Measurements from ENCODE around the gene PRDM15.
A peak's percentile ranks its signal among the peaks of the same experiment; 100 is the strongest.

PRDM15 gene

DNA sequence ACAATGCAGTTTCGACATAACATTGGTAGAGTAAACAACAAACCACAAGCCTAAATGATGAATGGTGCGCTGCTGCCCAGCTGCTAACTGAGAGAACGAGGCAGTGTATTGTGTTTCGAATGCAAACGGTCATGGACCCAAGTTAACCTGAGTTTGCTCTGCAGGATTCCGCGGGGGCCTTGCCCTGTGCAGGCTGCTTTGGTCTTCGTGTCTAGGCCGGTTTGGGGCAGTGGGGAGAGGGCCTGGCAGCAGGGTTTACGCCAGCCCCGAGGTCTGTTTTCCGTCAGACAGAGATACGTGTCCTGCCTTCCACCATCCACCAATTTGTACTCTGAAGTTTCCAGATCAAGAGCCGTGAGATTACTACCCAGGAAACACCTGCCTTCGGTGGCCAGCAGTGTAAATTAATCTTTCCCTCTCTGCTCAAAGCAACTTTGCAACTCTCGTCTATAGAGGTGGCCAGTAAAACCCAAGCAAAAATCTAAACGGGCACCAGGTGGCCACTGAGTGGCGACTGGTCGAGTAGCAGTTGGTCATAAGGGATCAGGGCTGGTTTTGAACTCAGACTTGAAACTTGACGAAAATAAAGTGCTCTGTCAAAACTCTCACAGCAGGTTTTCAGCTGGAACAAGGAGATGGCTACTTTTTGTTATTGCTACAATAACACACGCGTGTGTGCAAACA is 6.3 kb upstream of the PRDM15 start:
- DNase-seq, result no peak

DNA sequence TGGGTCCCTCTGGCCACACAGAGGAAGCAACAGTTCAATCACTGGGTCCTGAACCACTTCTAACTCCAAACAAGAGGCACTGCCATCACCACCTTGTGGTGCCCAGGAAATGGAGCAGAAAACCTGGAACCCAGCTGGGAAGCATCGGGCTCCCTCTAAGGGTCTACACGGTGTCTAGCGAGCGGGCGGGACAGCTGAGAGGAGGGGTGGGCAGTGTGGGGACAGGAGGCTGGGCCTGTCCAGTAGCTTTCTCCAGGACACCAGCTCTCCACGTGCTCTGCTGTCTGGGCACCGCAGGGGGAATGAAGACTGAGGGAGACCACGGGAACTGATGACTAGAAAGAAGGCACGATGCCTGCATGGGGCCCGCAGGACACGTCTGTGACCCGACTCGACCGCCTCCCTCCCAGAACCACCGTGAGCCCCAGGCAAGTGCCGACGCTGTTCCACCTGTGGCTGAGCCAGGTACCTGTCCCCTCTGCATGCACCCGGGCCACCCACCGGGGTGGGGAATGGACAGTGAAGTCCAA is 5.4 kb upstream of the PRDM15 start:
- DNase-seq, result no peak

DNA sequence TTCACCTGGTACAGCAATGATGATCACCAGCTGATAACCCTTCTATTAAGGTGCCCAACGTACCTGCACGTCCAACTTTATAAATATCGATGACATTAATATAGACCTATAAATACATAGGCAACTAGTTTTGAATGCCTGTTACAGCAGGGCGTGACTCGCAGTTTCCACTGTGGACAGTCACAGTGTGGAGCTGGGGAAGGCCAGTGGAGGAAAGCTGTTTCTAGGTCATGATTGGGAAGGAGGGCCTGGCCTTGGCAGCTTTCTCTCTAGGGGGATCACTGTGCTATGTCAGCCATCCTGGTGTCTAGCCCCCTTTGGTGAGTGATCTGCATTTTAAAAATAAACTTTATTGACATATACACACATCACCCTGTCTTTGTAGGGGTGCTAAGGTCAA is 4.4 kb upstream of the PRDM15 start:
- DNase-seq, result no peak

DNA sequence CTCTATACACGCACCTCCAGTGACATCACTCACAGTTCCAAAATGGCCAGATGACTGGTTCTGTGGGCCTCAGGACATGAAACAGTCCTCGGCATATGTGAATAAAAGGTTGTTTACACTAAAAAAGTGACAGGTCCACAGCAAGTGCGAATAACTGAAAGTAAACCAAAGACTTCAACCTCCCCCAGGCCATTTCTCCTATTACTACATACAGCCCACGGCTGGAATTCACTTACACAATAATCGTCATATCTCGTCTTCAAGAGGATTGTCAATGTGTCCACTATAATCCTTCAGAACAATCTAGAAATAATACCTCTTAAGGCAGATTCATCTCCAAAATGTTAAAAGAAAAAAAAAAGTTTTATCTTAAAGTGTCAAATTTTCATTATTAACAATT is 1.9 kb upstream of the PRDM15 start:
- DNase-seq, result no peak

DNA sequence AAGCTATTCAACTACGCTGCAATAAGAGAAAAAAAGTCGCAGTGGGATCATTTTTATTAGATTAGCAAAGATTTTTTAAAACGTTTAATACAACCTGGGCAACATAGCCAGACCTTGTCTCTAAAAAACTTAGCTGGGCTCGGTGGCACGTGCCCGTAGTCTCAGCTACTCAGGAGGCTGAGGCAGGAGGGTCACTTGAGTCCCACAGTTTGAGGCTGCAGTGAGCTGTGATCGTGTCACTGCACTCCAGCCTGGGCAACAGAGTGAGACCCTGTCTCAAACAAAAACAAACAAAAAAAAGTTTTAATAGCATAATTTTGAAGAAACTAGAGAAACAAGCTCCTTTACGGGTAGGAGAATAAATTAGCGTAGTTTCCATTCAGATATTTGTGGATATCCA is 1.0 kb upstream of the PRDM15 start:
- no peak for DNase-seq

DNA sequence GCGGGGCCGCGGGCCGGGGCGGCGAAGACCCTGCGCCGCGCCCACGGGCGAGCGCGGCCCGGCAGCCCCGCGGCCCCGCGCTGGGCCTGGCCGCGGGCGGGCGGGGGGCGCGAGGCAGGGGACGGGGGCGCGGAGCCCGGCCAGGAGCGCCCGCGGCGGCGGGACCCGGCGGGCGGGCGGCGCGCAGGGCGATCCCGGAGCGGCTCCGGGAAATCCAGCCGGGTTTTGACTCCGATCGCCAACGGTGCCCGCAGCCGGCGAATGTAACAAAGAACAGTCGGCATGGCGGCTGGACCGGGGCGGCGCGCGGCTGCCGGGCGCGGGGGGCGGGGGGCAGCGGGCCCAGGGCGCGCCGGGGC is 334 bp downstream of the PRDM15 start:
- peak; percentile 85 for DNase-seq

DNA sequence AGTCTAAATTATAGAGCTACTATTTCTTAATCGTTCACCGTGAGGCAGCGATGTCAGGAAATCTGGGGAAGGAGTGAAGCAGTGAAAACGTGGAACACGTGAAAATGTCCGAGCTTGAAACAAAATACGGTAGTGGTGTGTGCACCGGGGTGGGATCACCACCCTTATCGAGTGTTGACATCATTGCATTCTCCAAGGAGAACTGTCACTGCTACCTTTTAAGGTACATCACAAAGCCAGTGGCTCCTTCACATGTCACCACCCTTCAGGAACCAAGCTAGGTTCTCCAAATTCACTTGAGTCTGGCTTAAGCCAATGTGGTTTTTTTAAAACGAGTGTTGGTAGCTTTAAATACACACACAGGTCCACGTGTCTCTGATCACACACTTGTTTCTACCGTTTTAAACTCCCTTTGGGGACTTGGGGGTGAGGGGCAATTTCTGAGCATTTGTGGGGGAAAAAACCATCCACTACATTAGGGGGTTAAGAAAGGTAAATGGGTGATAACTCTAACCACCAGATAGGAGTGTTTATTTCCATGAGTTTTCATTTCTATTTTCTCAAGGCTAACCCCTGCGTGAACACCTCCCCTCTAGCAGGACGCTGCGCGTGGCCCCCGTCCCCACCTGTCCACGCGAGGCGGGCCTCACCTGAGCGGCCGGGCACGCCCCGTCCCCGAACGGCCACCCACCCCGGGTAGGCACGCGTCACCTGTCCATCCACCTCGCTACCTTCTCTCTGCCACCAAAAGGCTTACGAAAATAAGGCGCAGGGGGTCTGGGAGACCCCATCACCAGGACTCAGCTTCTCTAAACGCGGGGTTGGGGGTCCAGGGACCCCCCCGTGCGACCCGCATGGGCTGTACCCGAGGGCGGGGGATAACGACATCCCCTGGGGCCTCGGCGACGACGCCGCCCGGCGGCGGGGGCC is 978 bp downstream of the PRDM15 start:
- peak; percentile 34 for DNase-seq

DNA sequence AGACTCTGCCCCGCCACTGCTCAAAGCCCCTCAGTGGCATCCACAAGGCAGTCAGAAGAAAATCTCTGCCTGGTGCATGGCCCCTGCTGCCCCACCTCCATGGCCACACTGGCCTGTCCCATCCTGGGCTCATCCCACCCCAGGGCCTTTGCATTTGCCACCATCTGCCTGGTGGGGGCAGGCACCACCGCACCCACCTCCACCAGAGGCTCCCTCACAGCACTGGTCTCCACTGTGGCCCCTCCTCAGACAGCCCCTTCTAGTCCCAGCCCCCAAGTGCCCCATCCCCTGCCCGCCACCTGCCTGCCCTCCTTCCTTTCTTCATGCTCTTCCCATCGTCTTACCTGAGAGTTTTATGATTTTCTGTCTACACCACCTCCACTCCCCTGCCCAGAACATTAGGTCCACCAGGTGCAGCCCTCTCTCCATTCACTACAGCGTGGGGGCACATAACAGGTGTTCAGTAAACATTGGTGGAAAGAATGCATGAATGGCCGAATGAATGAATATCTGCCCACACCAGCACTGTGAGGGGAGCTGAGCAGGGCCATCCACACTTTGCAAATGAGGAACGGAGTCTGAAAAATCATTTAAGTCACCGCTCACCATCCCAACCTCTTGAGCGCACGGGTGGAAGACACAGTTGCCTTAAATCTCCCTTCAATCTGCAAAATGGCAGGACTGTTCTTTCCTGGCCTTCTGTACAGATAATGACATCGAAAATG is 2.1 kb downstream of the PRDM15 start:
- DNase-seq, result no peak

DNA sequence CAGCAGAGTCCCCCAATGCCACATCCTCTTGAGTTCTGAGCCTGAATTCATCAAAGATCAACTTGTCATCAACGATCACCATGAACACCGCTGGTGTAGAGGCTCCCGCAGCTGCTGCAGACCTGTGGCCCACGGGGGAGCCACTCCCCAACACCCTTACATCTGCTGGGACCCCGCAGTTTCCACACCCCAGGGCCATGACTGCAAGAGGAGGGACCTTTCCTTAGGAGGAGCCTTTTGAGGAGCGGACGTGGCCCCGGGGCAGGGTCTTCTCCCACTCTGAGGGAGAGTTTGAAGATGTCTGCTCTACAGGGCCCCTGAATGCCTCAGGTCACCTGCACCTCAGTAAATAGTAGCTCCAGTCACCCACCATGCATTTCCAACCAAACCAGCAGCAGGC is 2.7 kb downstream of the PRDM15 start:
- no peak for DNase-seq

DNA sequence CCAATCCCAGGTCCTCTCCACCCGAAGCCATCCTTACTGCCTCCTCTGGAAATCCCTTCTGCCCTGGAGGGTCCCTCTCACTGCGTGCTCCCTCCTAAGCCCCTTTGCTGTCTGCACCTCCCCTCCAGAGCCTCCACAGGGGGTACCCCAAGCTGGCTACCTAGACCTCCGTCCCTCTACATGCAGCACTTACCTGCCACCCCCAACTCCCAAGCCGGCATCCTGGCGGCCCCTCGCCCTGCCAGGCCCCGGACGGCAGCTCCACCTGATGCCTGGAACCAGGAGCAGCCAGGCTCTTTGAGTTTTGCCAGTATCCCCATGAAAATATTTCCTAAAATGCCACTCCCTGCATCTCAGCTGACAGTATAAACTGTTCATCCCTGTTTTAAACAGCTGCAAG is 4.1 kb downstream of the PRDM15 start:
- no peak for DNase-seq

DNA sequence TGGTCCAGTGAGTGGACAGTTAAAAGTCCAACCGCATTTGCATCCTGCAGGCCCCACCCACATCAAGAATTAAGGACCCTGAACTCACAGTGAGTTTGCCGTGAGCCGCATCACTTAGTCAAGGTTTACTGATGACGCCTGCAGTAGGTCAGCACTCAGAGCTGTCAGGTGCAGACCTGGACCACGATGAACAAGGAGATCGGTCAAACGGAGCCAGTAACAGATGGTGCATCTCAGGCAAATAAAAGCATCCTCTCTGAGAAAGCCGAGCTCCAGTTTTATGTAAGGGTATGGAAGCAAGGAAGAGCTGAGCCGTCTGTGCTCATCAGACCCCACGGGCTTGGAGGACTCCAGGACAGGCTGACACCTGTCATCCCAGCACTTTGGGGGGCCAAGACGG is 4.5 kb downstream of the PRDM15 start:
- DNase-seq, result no peak

DNA sequence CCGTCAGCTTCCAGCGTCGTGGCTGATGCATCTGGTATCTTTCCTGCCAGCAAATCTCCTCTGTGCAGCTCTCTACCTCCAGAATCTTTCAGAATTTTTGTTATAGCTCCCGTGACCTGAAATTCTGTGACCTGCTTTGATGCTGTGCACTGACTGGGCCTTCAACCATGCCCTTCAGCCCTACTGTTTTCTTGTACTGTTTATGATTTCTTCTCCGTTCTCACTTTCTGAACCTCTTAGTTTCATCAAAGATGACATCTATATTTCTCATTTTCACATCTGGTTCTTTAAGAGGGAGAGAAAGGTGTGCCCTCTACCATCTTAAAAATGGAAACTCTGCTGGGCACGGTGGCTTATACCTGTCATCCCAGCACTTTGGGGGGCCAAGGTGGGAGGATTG is 5.7 kb downstream of the PRDM15 start:
- DNase-seq, result no peak

DNA sequence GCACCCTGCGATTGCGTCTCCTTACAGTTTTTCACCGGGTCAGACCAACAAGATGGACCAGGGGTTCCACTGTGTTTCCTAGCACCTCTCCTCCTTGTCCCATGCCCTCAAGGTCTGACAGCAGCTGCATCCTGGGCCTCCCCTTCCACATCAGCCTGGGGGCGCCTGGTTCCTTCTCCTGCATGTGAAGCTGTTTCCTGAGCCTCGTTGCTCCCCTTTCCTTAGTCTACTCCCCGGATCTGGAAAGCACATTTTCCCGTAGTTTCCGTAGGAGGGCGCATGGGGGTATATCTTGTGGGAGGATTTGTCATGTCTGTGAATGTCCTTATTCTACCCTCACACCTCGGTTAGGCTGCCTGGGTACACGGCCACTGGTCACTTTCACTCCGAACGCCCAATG is 6.1 kb downstream of the PRDM15 start:
- DNase-seq, result no peak

DNA sequence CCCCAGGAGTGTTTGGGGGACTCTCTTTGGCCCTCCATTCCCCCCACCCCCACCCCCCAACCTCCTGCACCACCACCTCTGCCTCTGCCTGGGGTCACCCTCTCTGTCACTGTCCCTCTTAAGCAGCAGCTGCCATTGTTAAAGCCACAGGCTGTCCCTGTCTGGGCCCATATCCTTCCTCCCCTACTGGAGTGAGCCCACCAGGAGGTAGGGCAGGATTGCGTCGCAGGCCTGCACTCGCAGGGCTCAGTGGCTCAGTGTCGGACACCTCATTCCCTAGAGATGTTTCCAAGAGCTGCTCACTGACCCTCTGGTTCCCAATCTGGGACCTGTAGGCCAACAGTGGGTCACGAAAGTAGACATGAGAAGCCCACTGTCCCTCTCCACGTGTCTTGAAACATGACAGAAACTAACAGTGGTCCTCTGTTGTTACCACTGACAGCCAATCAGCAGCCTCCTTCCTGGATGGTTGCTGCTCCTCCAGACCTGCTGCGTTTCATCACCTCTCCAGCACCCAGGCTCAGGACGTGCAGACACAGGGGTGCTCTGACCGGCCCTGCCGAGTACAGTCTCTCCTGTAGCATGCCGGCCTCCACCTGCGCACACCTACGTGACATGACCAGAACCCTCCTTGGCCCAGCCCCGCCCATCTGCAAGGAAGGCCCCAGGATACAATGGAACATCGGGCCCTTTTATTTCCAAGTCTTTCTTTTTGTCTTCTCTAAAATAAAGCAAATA is 7.7 kb downstream of the PRDM15 start:
- DNase-seq, result no peak

DNA sequence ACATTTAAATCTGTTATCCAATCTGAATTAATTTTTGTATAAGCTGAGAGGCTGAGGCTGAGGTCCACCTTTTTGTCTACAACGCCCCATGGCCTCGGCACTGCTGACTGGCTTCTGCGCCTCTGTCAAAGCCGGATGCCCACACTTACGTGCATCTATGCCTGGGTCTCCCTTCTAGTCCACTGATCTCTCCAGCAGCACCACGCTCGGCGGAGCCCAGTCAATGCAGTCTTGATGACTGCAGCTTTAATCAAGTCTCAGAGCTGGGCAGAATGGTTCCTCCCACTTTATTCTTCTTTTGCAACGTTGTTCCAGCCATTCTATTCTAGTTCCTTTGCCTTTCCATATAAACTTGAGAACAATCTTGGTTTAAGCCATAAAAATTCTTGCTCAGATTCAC is 9.4 kb downstream of the PRDM15 start:
- no peak for DNase-seq

DNA sequence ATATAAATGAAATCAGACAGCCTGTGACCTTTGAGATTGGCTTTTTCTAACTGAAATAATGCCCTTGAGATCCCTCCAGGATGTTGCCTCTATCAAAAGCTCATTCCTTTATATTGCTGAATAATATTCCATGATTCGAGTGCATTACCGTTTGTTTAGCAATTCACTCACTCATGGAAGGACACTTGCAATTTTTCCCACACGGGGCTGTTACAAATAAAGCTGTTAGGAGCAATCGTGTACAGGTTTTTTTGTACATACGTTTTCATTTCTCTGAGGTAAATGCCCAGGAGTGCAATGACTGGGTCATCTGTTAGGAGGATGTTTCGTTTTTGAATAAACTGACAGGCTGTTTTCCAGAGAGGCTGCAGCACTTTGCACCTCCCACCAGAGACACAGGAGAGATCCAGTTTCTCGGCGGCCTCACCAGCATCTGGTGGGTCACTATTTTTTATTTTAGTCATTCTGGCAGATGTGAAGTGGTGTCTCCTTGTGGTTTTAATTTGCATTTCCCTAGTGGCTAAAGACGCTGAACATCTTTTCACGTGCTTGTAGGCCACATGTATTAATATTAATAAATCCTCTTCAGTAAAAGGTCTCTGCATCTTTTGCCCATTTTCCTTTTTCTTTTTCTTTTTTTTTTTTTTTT is 11.0 kb downstream of the PRDM15 start:
- DNase-seq, result no peak

DNA sequence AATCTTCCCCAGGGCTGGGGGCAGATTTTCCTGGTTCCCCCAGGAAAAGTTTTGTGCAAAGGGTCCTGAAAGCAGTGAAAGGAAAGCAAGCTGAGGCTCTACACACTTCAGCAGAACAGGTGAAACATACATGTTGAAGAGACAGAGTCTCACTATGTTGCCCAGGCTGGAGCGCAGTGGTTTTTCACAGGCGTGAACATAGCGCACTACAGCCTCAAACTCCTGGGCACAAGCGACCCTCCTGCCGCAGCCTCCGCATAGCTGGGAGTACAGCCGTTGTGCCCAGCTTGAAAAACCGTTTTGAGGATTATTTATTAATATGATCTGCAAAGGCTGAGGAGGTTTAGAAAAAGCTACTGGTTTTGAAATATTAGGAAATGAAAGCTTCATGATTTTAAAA is 11.8 kb downstream of the PRDM15 start:
- no peak for DNase-seq

DNA sequence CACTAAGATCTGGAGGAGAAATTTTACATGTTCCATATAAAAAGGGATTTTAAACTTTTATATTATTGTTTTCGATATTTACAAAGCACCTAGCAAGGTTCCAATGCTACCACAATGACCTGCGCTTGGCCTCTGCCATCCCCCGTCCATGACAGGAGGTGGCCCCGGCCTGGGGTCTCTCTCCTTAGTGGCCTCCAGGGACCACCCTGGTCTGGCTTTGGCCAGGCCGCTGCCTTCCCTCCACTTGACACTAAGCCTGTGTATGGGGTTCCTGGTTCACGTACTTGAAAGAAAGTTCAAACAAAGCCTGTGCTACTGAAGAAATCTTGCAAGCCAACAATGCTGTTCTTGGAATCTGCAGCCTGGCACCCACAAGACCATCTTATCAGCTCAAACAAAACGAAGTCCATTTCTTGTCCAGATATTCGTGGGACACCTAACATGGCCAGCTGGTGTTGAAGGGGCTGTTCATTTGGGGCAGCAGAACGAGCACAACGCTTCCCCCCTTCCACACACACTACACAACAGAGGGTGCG is 12.8 kb downstream of the PRDM15 start:
- DNase-seq, result no peak

DNA sequence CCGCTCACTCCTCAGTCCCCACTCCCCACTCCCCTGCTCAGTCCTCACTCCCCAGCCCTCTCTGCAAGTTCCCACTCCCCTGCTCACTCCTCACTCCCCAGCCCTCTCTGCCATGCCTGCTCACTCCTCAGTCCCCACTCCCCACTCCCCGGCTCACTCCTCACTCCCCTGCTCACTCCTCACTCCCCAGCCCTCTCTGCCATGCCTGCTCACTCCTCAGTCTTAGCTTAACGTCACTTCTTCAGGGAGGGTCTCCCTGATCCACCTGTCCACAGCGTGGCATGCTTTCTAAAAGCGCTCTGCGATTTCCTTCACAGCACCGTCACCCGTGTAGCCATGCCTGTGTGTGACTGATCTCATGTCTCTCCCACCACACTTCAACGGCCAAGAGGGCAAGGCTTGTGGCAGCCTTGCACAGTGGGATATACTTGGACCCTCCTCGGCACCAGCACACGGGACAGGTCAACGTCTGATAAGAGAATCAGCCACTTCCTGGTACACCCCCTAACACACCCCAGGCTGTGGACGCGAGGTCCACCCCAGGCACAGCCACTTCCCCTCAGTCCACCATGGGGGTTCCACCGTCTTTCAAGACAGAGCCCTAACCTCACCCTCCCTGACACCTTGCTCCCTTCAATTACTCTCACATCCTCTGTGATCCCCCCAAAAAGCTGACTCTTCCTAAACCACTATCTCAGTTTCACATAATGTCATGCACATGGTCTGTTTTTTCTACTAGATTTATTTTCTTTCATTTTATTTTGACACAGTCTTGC is 14.0 kb downstream of the PRDM15 start:
- no peak for DNase-seq

DNA sequence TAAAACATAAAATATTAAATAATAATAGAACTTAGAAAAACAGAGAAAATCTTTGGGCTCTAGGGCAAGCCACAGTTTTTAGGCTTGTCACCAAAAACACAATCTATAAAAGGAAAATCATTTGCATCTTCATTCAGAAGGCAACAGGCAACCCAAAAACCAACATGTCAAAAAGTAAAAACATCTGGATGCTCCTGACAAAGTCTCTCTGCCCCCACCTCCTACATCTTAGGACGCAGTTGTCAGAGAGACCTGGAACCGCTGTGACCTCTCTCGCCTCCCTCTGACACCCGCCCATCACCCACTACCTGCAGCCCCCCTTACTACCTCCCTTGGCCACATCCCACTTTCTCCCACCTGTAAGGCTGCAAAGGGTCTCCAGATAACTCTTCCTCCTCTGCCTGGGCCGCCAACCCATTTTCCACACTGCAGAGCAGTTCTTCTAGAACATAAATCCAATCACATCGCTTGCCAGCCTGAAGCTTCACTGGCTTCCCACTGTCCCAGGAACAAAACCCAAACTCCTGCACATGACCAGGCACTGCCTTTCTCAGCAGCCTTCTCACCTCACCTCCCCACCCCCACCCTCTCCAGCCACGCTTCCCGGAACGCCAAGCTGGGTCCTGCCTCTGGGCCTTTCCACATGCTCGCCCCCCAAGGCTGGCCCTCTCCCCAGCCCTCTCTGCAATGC is 14.7 kb downstream of the PRDM15 start:
- DNase-seq, result no peak

DNA sequence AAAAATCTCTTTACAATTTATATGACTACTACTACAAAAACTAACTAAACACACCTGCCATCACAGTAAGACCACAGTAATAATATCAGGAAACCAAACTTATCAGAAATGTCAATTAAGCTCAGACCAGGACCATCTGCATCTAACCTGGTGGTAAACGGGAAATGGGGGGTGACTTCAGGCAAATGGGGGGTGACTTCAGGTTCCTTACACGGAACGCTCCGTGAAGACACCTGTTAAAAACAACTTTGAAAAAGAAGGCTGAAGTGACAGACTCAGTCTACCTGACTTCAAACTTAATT is 15.8 kb downstream of the PRDM15 start:
- DNase-seq, result no peak

Measured in CD4-positive, alpha-beta T cell treated with Interleukin-17A for 1 hour (primary cell).